ENCODE data around the gene CCDC154.

DNA sequence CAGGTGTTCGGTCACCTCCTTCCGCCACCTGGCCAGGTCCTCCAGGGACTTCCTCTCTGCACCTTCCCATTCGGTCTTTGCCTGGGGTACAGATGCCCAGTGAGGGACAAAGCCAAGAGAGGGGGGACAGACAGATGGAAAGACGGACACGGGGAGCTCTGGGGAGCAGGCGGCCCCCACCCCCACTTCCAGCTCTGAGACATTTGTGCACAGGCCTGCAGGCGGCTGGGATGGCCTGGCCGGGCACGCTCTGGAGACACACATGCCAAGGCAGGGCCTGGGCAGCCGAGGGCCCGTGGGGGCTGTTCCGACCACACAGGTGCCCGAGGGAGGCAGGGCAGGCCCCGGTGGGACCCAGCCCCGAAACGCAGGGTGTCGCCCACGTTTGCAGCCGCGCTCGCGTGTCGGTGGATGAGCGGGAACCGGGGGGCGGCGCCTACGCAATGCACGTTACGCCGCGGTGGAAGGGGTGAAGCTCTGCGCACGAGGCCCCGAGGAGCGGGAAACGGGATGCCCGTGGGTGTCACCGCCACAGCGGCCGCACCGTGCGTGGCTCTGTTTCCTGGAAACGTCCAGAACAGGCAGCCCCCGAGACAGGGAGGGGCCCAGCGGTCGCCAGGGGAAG is 7.5 kb downstream of the CCDC154 start:
- TF ChIP-seq, protein P1, sequence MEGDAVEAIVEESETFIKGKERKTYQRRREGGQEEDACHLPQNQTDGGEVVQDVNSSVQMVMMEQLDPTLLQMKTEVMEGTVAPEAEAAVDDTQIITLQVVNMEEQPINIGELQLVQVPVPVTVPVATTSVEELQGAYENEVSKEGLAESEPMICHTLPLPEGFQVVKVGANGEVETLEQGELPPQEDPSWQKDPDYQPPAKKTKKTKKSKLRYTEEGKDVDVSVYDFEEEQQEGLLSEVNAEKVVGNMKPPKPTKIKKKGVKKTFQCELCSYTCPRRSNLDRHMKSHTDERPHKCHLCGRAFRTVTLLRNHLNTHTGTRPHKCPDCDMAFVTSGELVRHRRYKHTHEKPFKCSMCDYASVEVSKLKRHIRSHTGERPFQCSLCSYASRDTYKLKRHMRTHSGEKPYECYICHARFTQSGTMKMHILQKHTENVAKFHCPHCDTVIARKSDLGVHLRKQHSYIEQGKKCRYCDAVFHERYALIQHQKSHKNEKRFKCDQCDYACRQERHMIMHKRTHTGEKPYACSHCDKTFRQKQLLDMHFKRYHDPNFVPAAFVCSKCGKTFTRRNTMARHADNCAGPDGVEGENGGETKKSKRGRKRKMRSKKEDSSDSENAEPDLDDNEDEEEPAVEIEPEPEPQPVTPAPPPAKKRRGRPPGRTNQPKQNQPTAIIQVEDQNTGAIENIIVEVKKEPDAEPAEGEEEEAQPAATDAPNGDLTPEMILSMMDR (conservative IDR thresholded peaks at IDR 0.05; ENCODE audit: low read length): no peak
- no peak for TF ChIP-seq EZH2phosphoT487 (IDR thresholded peaks at IDR 0.05; ENCODE audit: borderline replicate concordance)

Measured in Loucy (cell line).